GM12878 (cell line): ENCODE measurements around the gene ZNF618.

Experiments used
- CHD2 ChIP-seq: IDR thresholded peaks from 2 replicates; pipeline ENCODE4 v1.6.1; 2011; ENCODE audit warnings: low read depth, low read length, improper control_type of control experiment, borderline replicate concordance
- CTCF ChIP-seq, 3 experiments: IDR thresholded peaks in 2 of 3; conservative IDR thresholded peaks in 1 of 3; 2 replicates each; pipeline ENCODE4 v1.5.1; 2011; ENCODE audit warnings: low read depth in 3 of 3, low read length in 3 of 3, mild to moderate bottlenecking in 3 of 3, control low read depth in 2 of 3, moderate library complexity in 2 of 3, inconsistent platforms in 1 of 3, mixed read lengths in 1 of 3; ENCODE audit not compliant: control insufficient read depth in 2 of 3, insufficient read depth in 1 of 3; ENCODE audit errors: extremely low read depth in 1 of 3
- EGR1 ChIP-seq, 2 experiments: IDR thresholded peaks; 1 replicate in 1 of 2; 2 replicates in 1 of 2; pipeline ENCODE4 v1.6.1; 2011 to 2012; ENCODE audit warnings: low read depth in 2 of 2, low read length in 2 of 2, borderline replicate concordance in 1 of 2, mild to moderate bottlenecking in 1 of 2, moderate library complexity in 1 of 2
- EP300 ChIP-seq, 2 experiments: fragments of 150-350 bp in 1 of 2; IDR thresholded peaks; 2 replicates each; pipeline ENCODE4 v1.6.1; 2011 to 2012; ENCODE audit warnings: low read depth in 2 of 2, low read length in 2 of 2, borderline replicate concordance in 1 of 2, improper control_type of control experiment in 1 of 2, inconsistent platforms in 1 of 2; ENCODE audit not compliant: control insufficient read depth in 1 of 2
- GATAD2B ChIP-seq: fragments of 450-650 bp; conservative IDR thresholded peaks from 2 replicates; pipeline ENCODE4 v1.6.1; 2017; ENCODE audit warnings: low read depth, mild to moderate bottlenecking, moderate library complexity
- POLR2A ChIP-seq: IDR thresholded peaks from 2 replicates; pipeline ENCODE4 v1.6.1; 2011; ENCODE audit warnings: low read depth, mild to moderate bottlenecking, low read length
- SUZ12 ChIP-seq: fragments of 200-600 bp; sonication (generic); IDR thresholded peaks from one replicate; pipeline ENCODE4 v1.6.1; 2018; ENCODE audit warnings: antibody characterized with exemption, mild to moderate bottlenecking; ENCODE audit not compliant: unreplicated experiment
- ZBTB33 ChIP-seq: fragments of 450-650 bp; IDR thresholded peaks from 2 replicates; pipeline ENCODE4 v1.6.1; 2017; ENCODE audit warnings: mild to moderate bottlenecking

GRCh38 chr9:114086009-114086408 is 209.9 kb downstream of the ZNF618 start:
- no peak for TF ChIP-seq SUZ12
- TF ChIP-seq POLR2A = no peak
- no peak for TF ChIP-seq EP300 (IDR thresholded peaks at IDR 0.05; ENCODE audit: borderline replicate concordance in 1 of 2, control insufficient read depth in 1 of 2, low read depth in 2 of 2, low read length in 2 of 2)
- no peak for TF ChIP-seq GATAD2B
- TF ChIP-seq EGR1 (IDR thresholded peaks at IDR 0.05; ENCODE audit: borderline replicate concordance in 1 of 2, low read depth in 2 of 2, low read length in 2 of 2) = no peak
- TF ChIP-seq ZBTB33 = no peak
- TF ChIP-seq CTCF (IDR thresholded peaks at IDR 0.05 in 2 of 3, conservative IDR thresholded peaks at IDR 0.05 in 1 of 3; ENCODE audit: control insufficient read depth in 2 of 3, extremely low read depth in 1 of 3, insufficient read depth in 1 of 3, low read depth in 3 of 3, low read length in 3 of 3) = no peak
- no peak for TF ChIP-seq CHD2
